Stomach (tissue), 19 donors: ENCODE measurements around the gene GAST. TPM values are rescaled to one million over a fixed set of nuclear protein-coding genes. Genes with fewer than 3 reads are reported as not detected.

Experiments
- DNase-seq, 2 donors: peaks; one replicate each; pipeline versions ENCODE4 v3.0.0 to v3.0.0-alpha.2; 2013 to 2019
- H3K27ac ChIP-seq, 5 donors: fragments of 200-600 bp in 4 of 5; sonication (generic) in 4 of 5; one replicate each; pipeline ENCODE4 v1.5.1; 2013 to 2019; ENCODE audit warnings: mild to moderate bottlenecking in 1 of 5, moderate library complexity in 1 of 5
- H3K27me3 ChIP-seq, 3 donors: fragments of 200-600 bp; sonication (generic); one replicate each; pipeline ENCODE4 v1.5.1; 2017 to 2019; ENCODE audit warnings: mixed run types in 1 of 3
- H3K36me3 ChIP-seq, 4 donors: fragments of 200-600 bp; sonication (generic); 1 replicate in 3 of 4; 2 replicates in 1 of 4; pipeline ENCODE4 v1.5.1; 2016 to 2019
- H3K4me1 ChIP-seq, 4 donors: fragments of 200-600 bp; sonication (generic); one replicate each; pipeline ENCODE4 v1.5.1; 2016 to 2019
- H3K4me3 ChIP-seq, 4 donors: fragments of 200-600 bp; sonication (generic) in 3 of 4; one replicate each; pipeline ENCODE4 v1.5.1; 2016 to 2019; ENCODE audit warnings: mild to moderate bottlenecking in 1 of 4
- H3K9me3 ChIP-seq, 4 donors: fragments of 200-600 bp; sonication (generic); one replicate each; pipeline ENCODE4 v1.5.1; 2016 to 2019
- CTCF ChIP-seq, 7 experiments: fragments of 450-650 bp in 4 of 7; fragments of 200-600 bp in 3 of 7; sonication (generic) in 3 of 7; IDR thresholded peaks; one replicate each; pipeline ENCODE4 v1.5.1; 2016 to 2019; ENCODE audit warnings: antibody characterized with exemption in 7 of 7, control low read depth in 2 of 7, mild to moderate bottlenecking in 1 of 7
- EP300 ChIP-seq: sonication (generic); formaldehyde crosslinking; IDR thresholded peaks from one replicate; pipeline ENCODE4 v1.6.1; 2017; ENCODE audit warnings: antibody characterized with exemption
- POLR2A ChIP-seq, 4 donors: fragments of 450-650 bp; IDR thresholded peaks; one replicate each; pipeline ENCODE4 v1.6.1; 2016; ENCODE audit warnings: antibody characterized with exemption in 4 of 4, control low read depth in 2 of 4, mild to moderate bottlenecking in 1 of 4, moderate library complexity in 1 of 4
- POLR2AphosphoS5 ChIP-seq, 3 donors: sonication (generic); formaldehyde crosslinking; IDR thresholded peaks; one replicate each; pipeline ENCODE4 v1.6.1; 2016; ENCODE audit warnings: antibody characterized with exemption in 3 of 3
- WGBS, 5 donors: extraction: QIAGEN DNeasy Blood & Tissue Kit in 3 of 5; methylation state at CpG; one replicate each; pipeline versions ENCODE4 v1.1.5 to v1.1.7; 2013 to 2018; 5-methylcytosine and 5-hydroxymethylcytosine counted together
- intact Hi-C: fragments of 100-400 bp; cut with DNase I; formaldehyde crosslinking; loops from one replicate; pipeline ENCODE4 v1.15.1; 2023; ENCODE audit warnings: low total_unique reads
- long read RNA-seq, 10 donors: transcript quantifications; one replicate each; lab custom pipeline, GENCODE V29; 2026
- polyA plus RNA-seq, 3 donors: library from polyadenylated mRNA; stranded (reverse); fragments of 200-250 nt; gene quantifications; one replicate each; pipeline ENCODE4 v1.2.3, GENCODE V29; 2013
- total RNA-seq, 5 donors: library from RNA; depleted of rRNA; stranded (reverse); fragments of >200 nt; gene quantifications; one replicate each; pipeline versions ENCODE4 v1.1.0 to v1.2.3, GENCODE V29; 2014 to 2016
- donor health status: healthy with polysubstance abuse.
- donor health status: Bipolar disorder and iron deficiency.
- donor health status: healthy.

The GAST gene
- total RNA-seq (10 to 100 TPM in 1 of 5 donors, not detected in 4; 32.7 TPM), polyA plus RNA-seq (1 to 10 TPM in 1 of 3 donors, not detected in 2; 1.3 TPM)
- long read RNA-seq, donor 1, transcript GAST-201 (3 exons, 470 nt), result major isoform, 112 of 234 reads
- long read RNA-seq, donor 1, partial matches to known transcripts, result 104 of 234 reads
- long read RNA-seq, donor 1, other reads (novel, unspliced or antisense), result 18 of 234 reads
- long read RNA-seq, donor 2, transcript GAST-201 (3 exons, 470 nt), result major isoform, 165 of 529 reads
- long read RNA-seq, donor 2, partial matches to known transcripts, result 364 of 529 reads
- long read RNA-seq, donor 2, other reads (novel, unspliced or antisense), result 0 of 529 reads
- long read RNA-seq, donor 3, result 0 reads
- long read RNA-seq, donor 4, transcript GAST-201 (3 exons, 470 nt), result major isoform, 16 of 16 reads
- long read RNA-seq, donor 4, partial matches to known transcripts, result 0 of 16 reads
- long read RNA-seq, donor 4, other reads (novel, unspliced or antisense), result 0 of 16 reads
- long read RNA-seq, donor 5, result 0 reads
- long read RNA-seq, donor 6, transcript GAST-201 (3 exons, 470 nt), result major isoform, 15 of 25 reads
- long read RNA-seq, donor 6, partial matches to known transcripts, result 10 of 25 reads
- long read RNA-seq, donor 6, other reads (novel, unspliced or antisense), result 0 of 25 reads
- long read RNA-seq, donor 7, transcript GAST-201 (3 exons, 470 nt), result major isoform, 445 of 654 reads
- long read RNA-seq, donor 7, partial matches to known transcripts, result 204 of 654 reads
- long read RNA-seq, donor 7, other reads (novel, unspliced or antisense), result 5 of 654 reads
- long read RNA-seq, donor 8, result 0 reads
- long read RNA-seq, donor 9, result 0 reads
- long read RNA-seq, donor 10, transcript GAST-201 (3 exons, 470 nt), result major isoform, 157 of 189 reads
- long read RNA-seq, donor 10, partial matches to known transcripts, result 32 of 189 reads
- long read RNA-seq, donor 10, other reads (novel, unspliced or antisense), result 0 of 189 reads

GRCh38 chr17:41711669-41712400, at the start of gene GAST:
GAST (plus strand) TSS chr17:41712331; CDS start chr17:41715437, 3,106 bp downstream.
- Histone ChIP-seq H3K27me3 (peaks cover 0 to 20% (median 0%) of the 10 kb centered on the region in 3 donors), H3K9me3 (no peaks in the 10 kb centered on the region), H3K27ac (no peak within 1 kb of the TSS), H3K4me3 (no peak within 1 kb of the TSS), H3K36me3 (no peaks in the 10 kb centered on the region), H3K4me1 (no peaks in the 10 kb centered on the region)
- TF ChIP-seq POLR2A (IDR thresholded peaks at IDR 0.05) (no peak), EP300 (no peak), CTCF (IDR thresholded peaks at IDR 0.05) (no peak), POLR2AphosphoS5 (IDR thresholded peaks at IDR 0.05) (no peak)
- WGBS, 5 donors, result 69 to 83% (median 75%) methylated on average over 6 to 12 of the region's 12 CpGs
- DNase-seq, result no peak
- intact Hi-C loops, result no loop called here

GRCh38 chr17:41663451-41664171, 48.5 kb upstream of the GAST start:
- Histone ChIP-seq H3K4me3 (no peak overlapping the region), H3K9me3 (no peaks in the 10 kb centered on the region), H3K27me3 (no peaks in the 10 kb centered on the region), H3K4me1 (peaks cover 22 to 42% (median 26%) of the 10 kb centered on the region in 4 donors), H3K36me3 (no peaks in the 10 kb centered on the region), H3K27ac (no peak overlapping the region)
- 69 to 78% (median 74%) methylated on average over 8 of the region's 8 CpGs for WGBS, 5 donors
- intact Hi-C loops, result loop anchor here (10.0 kb wide), 1 partner anchor 859 kb away; no protein-coding TSS in a partner anchor
- peak in 1 of 2 donors; percentile 14 for DNase-seq
- TF ChIP-seq POLR2AphosphoS5 (IDR thresholded peaks at IDR 0.05), result no peak
- TF ChIP-seq EP300, result no peak
- TF ChIP-seq CTCF (IDR thresholded peaks at IDR 0.05), result no peak
- no peak for TF ChIP-seq POLR2A (IDR thresholded peaks at IDR 0.05)

- Histone ChIP-seq H3K27me3 (no peaks in the 10 kb centered on the region), H3K9me3 (no peaks in the 10 kb centered on the region), H3K4me3 (no peak overlapping the region), H3K4me1 (peaks cover 22 to 41% (median 25%) of the 10 kb centered on the region in 4 donors), H3K36me3 (no peaks in the 10 kb centered on the region), H3K27ac (no peak overlapping the region)
- peak in 1 of 2 donors; percentile 6 for DNase-seq
- TF ChIP-seq EP300 (no peak), POLR2A (IDR thresholded peaks at IDR 0.05) (no peak), CTCF (IDR thresholded peaks at IDR 0.05) (no peak), POLR2AphosphoS5 (IDR thresholded peaks at IDR 0.05) (no peak)
- 54 to 80% (median 70%) methylated on average over 2 of the region's 2 CpGs for WGBS, 5 donors
- intact Hi-C loops, result loop anchor here (10.0 kb wide), 1 partner anchor 859 kb away; no protein-coding TSS in a partner anchor
Observed at GRCh38 chr17:41664172-41664457, 48.0 kb upstream of the GAST start.
